ENCODE measurements around the gene STARD13. TPM values are rescaled to one million over a fixed set of nuclear protein-coding genes. Genes with fewer than 3 reads are reported as not detected.

The STARD13 gene
- total RNA-seq, 1 experiment from 2014 or later: 4.1 TPM

DNA sequence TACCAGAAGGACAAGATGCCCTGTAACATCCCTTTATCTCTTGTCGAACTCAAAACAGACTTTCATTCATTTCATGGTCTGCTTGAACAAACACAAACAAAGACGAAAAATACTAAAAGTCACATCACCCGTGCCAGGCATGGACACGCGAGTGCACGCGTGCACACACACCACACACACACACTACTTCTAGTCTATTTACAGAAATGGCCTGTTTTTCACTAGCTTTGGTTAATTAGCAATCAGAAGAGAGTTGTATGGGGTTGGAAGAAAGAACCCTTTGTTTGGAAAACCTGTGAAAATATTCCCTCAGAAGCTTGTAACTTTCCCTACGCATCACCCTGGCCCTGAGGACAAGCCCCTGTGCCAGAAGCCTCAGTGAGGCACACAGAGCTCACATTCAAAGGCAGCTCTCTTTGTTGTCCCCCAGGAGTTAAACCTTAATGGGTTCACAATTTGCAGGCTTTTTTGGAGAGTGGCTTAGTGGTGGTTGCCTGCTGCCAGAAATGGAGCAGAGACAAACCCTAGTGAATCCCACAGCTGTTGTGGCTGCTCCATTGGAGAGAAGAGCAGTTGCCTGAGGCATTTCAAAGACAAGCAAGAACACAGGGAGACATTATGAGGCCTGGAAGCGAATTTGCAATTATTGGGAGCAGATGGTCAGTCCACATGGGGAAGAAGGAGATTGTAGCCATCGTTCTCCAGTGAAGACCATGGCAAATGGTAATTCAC, 55.9 kb downstream of the STARD13 start:
- ChIA-PET CTCF (no interaction called here), RAD21 (ENCODE audit: low non-redundant PET in 1 of 2, low total read pairs in 2 of 2, uncharacterized antibody in 2 of 2, unreplicated experiment in 2 of 2) (no interaction called here), POLR2A (no interaction called here)
- Histone ChIP-seq H3K79me2 (ENCODE audit: insufficient read depth, low read length) (no peaks in the 10 kb centered on the region), H3K27me3 (ENCODE audit: insufficient read depth, low read length) (no peaks in the 10 kb centered on the region), H3K9ac (ENCODE audit: low read length) (no peak overlapping the region), H3K4me3 (replicated peaks in 1 of 2; ENCODE audit: low read depth in 1 of 2, low read length in 2 of 2) (no peak overlapping the region), H3K4me1 (ENCODE audit: control insufficient read depth in 1 of 2, insufficient read depth in 2 of 2, low read length in 2 of 2) (no peaks in the 10 kb centered on the region), H4K20me1 (ENCODE audit: insufficient read depth) (no peaks in the 10 kb centered on the region), H3K4me2 (ENCODE audit: low read length) (no peak overlapping the region), H3K9me3 (ENCODE audit: control insufficient read depth in 1 of 2, insufficient read depth in 1 of 2, low read depth in 1 of 2, low read length in 2 of 2) (no peaks in the 10 kb centered on the region), H3K27ac (ENCODE audit: low read depth, low read length) (no peak overlapping the region), H3K9me2 (ENCODE audit: insufficient read depth) (no peaks in the 10 kb centered on the region), H3K36me3 (ENCODE audit: control insufficient read depth in 1 of 2, insufficient read depth in 2 of 2, low read length in 2 of 2) (no peaks in the 10 kb centered on the region), H2AFZ (ENCODE audit: low read depth, low read length, poor library complexity, severe bottlenecking) (no peak overlapping the region)
- intact Hi-C loops (cut with micrococcal nuclease): no loop called here
- no TSS peak for BruUV-seq (replicated peaks)
- DNase-seq (ENCODE audit: low read depth, low spot score) (no peak), ATAC-seq (no peak)
- TF ChIP-seq, protein P1, sequence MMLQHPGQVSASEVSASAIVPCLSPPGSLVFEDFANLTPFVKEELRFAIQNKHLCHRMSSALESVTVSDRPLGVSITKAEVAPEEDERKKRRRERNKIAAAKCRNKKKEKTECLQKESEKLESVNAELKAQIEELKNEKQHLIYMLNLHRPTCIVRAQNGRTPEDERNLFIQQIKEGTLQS (IDR thresholded peaks at IDR 0.05): no peak
- TF ChIP-seq EGR1 (IDR thresholded peaks at IDR 0.05; ENCODE audit: low read depth) (no peak), ZFX (IDR thresholded peaks at IDR 0.05) (no peak), CEBPB (IDR thresholded peaks at IDR 0.05; ENCODE audit: low read depth) (no peak), TCF7L2 (IDR thresholded peaks at IDR 0.05; ENCODE audit: borderline replicate concordance, extremely low read depth, insufficient read depth, insufficient read length) (no peak), EZH2phosphoT487 (IDR thresholded peaks at IDR 0.05; ENCODE audit: borderline replicate concordance) (no peak), SRF (IDR thresholded peaks at IDR 0.05; ENCODE audit: low read depth) (no peak)
- TF ChIP-seq, protein P2, sequence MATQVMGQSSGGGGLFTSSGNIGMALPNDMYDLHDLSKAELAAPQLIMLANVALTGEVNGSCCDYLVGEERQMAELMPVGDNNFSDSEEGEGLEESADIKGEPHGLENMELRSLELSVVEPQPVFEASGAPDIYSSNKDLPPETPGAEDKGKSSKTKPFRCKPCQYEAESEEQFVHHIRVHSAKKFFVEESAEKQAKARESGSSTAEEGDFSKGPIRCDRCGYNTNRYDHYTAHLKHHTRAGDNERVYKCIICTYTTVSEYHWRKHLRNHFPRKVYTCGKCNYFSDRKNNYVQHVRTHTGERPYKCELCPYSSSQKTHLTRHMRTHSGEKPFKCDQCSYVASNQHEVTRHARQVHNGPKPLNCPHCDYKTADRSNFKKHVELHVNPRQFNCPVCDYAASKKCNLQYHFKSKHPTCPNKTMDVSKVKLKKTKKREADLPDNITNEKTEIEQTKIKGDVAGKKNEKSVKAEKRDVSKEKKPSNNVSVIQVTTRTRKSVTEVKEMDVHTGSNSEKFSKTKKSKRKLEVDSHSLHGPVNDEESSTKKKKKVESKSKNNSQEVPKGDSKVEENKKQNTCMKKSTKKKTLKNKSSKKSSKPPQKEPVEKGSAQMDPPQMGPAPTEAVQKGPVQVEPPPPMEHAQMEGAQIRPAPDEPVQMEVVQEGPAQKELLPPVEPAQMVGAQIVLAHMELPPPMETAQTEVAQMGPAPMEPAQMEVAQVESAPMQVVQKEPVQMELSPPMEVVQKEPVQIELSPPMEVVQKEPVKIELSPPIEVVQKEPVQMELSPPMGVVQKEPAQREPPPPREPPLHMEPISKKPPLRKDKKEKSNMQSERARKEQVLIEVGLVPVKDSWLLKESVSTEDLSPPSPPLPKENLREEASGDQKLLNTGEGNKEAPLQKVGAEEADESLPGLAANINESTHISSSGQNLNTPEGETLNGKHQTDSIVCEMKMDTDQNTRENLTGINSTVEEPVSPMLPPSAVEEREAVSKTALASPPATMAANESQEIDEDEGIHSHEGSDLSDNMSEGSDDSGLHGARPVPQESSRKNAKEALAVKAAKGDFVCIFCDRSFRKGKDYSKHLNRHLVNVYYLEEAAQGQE (IDR thresholded peaks at IDR 0.05; ENCODE audit: low read depth): no peak
